Panc1 (cell line): ENCODE data around the gene PSMD8. TPM values are rescaled to one million over a fixed set of nuclear protein-coding genes. Genes with fewer than 3 reads are reported as not detected.

Experiments used
- ATAC-seq: fragments of 200-7000 bp; cut with Tn5 transposase; 2 replicates; pipeline ENCODE4 v1.9.1; 2020; ENCODE audit warnings: mild to moderate bottlenecking, moderate library complexity
- BruUV-seq: library from RNA; stranded (reverse); fragments of 400-500 nt; replicated peaks from 2 replicates; lab custom pipeline; 2021; lab: Mats Ljungman, UMichigan
- CTCF ChIA-PET: fragments of 300-600 bp; sonication (Branson Sonifier 250); formaldehyde crosslinking; loops from one replicate; lab custom pipeline; 2022; ENCODE audit warnings: antibody characterized with exemption; lab: Charles Lee
- POLR2A ChIA-PET: fragments of 300-600 bp; sonication (Branson Sonifier 250); formaldehyde crosslinking; loops from one replicate; lab custom pipeline; 2022; ENCODE audit warnings: antibody characterized with exemption; lab: Charles Lee
- DNase-seq: peaks from one replicate; pipeline ENCODE4 v3.0.0-alpha.2; 2010; ENCODE audit warnings: low read depth, low spot score
- H3K27ac ChIP-seq: 2 replicates; pipeline ENCODE4 v1.5.1; 2011; ENCODE audit warnings: mild to moderate bottlenecking, low read length, inconsistent platforms
- H3K27me3 ChIP-seq: fragments of 200-500 bp; sonication (Bioruptor generic); 2 replicates; pipeline ENCODE4 v1.6.0; 2014; ENCODE audit warnings: low read length, inconsistent platforms; ENCODE audit not compliant: control insufficient read depth, insufficient read depth
- H3K36me3 ChIP-seq: fragments of 200-500 bp; sonication (Bioruptor generic); 2 replicates; pipeline ENCODE4 v1.5.1; 2014; ENCODE audit warnings: inconsistent platforms, mild to moderate bottlenecking, low read length, moderate library complexity; ENCODE audit not compliant: control insufficient read depth, insufficient read depth
- H3K4me1 ChIP-seq: 2 replicates; pipeline ENCODE4 v1.5.1; 2011; ENCODE audit warnings: inconsistent platforms, mild to moderate bottlenecking, low read length, moderate library complexity; ENCODE audit not compliant: control insufficient read depth, insufficient read depth
- H3K4me3 ChIP-seq, 2 experiments: 2 replicates each; pipeline ENCODE4 v1.5.1; 2011 to 2012; ENCODE audit warnings: low read depth in 2 of 2, low read length in 2 of 2, mild to moderate bottlenecking in 2 of 2, inconsistent platforms in 1 of 2, moderate library complexity in 1 of 2
- H3K9me3 ChIP-seq: fragments of 200-500 bp; sonication (Bioruptor generic); 2 replicates; pipeline ENCODE4 v1.5.1; 2014; ENCODE audit warnings: low read depth, mild to moderate bottlenecking, inconsistent platforms, low read length, moderate library complexity; ENCODE audit not compliant: control insufficient read depth, insufficient read depth
- POLR2AphosphoS5 ChIP-seq: IDR thresholded peaks from 2 replicates; pipeline ENCODE4 v1.6.1; 2012; ENCODE audit warnings: mild to moderate bottlenecking, low read depth, low read length, moderate library complexity
- SIN3A ChIP-seq: IDR thresholded peaks from 2 replicates; pipeline ENCODE4 v1.6.1; 2012; ENCODE audit warnings: low read depth, mild to moderate bottlenecking, low read length, moderate library complexity, borderline replicate concordance; ENCODE audit not compliant: insufficient read depth
- TCF7L2 ChIP-seq: IDR thresholded peaks from 2 replicates; pipeline ENCODE4 v1.6.1; 2011; ENCODE audit warnings: mild to moderate bottlenecking, low read depth, low read length, inconsistent platforms
- in situ Hi-C: cut with HindIII; loops from 2 replicates; pipeline ENCODE4 v1.10.0; 2016; ENCODE audit warnings: low sequenced_read_pairs, low pct_unique_long_range_greater_than_20kb
- intact Hi-C: fragments of 100-400 bp; cut with micrococcal nuclease; formaldehyde crosslinking; loops from one replicate; pipeline ENCODE4 v1.10.0; 2022; ENCODE audit not compliant: unreplicated experiment
- total RNA-seq: library from RNA; stranded (reverse); gene quantifications from one replicate; pipeline ENCODE4 v1.2.1, GENCODE V29; 2021; ENCODE audit not compliant: unreplicated experiment
- TF ChIP-seq, protein P1 (sequence below): fragments of 450-650 bp; IDR thresholded peaks from 2 replicates; pipeline ENCODE4 v1.5.1; 2017; ENCODE audit warnings: mild to moderate bottlenecking
- TF ChIP-seq, protein P2 (sequence below), 2 experiments: IDR thresholded peaks; 2 replicates each; pipeline ENCODE4 v1.6.1; 2011 to 2012; ENCODE audit warnings: low read depth in 2 of 2, control low read depth in 1 of 2, low read length in 1 of 2, mild to moderate bottlenecking in 1 of 2, moderate library complexity in 1 of 2; ENCODE audit not compliant: insufficient read depth in 1 of 2

Gene PSMD8
- total RNA-seq, 1 experiment from 2014 or later = 388 TPM

DNA sequence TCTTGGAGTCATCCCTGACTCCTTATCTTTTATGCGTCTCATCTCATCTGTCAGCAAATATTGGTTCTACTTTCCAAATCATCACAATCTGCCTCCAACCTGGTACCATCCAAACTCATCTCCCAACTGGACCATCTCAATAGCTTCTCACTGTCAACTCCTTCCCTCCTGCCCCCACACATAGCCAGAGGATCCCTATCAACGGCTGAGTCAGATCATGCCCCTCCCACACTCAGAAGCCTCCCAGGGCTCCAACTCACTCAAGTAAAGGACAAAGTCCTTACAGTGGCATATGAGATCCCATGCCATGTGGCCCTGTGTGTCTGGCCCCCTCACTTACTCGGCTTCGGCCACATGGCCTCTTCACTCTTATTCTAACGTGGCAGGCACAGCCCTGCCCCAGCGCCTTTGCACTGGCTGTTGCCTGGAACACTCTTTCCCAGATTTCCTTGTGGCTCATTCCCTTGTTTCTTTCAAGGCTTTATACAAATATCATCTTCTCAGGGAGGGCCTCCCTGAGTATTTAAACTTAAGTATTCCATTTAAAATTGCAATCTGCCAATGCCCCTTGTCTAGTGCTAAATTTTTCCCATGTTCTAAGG lies 18.4 kb downstream of the PSMD8 start:
- DNase-seq = no peak
- no TSS peak for BruUV-seq
- intact Hi-C loops = no loop called here
- Histone ChIP-seq H3K4me3 (no peak overlapping the region), H3K36me3 (no peaks in the 10 kb centered on the region), H3K27me3 (no peaks in the 10 kb centered on the region), H3K4me1 (peaks cover 9% of the 10 kb centered on the region), H3K9me3 (no peaks in the 10 kb centered on the region), H3K27ac (no peak overlapping the region)
- ChIA-PET CTCF (interaction anchor here (0.7 to 0.9 kb wide), 2 partner anchors 10 to 1005 kb away, joined by 5 to 7 read pairs; partner anchors contain the start of gene FAM98C), POLR2A (no interaction called here)
- in situ Hi-C loops = no loop called here
- no peak for ATAC-seq
- no peak for TF ChIP-seq TCF7L2
- TF ChIP-seq, protein P1, sequence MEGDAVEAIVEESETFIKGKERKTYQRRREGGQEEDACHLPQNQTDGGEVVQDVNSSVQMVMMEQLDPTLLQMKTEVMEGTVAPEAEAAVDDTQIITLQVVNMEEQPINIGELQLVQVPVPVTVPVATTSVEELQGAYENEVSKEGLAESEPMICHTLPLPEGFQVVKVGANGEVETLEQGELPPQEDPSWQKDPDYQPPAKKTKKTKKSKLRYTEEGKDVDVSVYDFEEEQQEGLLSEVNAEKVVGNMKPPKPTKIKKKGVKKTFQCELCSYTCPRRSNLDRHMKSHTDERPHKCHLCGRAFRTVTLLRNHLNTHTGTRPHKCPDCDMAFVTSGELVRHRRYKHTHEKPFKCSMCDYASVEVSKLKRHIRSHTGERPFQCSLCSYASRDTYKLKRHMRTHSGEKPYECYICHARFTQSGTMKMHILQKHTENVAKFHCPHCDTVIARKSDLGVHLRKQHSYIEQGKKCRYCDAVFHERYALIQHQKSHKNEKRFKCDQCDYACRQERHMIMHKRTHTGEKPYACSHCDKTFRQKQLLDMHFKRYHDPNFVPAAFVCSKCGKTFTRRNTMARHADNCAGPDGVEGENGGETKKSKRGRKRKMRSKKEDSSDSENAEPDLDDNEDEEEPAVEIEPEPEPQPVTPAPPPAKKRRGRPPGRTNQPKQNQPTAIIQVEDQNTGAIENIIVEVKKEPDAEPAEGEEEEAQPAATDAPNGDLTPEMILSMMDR = no peak
- TF ChIP-seq POLR2AphosphoS5 = no peak
- TF ChIP-seq, protein P2, sequence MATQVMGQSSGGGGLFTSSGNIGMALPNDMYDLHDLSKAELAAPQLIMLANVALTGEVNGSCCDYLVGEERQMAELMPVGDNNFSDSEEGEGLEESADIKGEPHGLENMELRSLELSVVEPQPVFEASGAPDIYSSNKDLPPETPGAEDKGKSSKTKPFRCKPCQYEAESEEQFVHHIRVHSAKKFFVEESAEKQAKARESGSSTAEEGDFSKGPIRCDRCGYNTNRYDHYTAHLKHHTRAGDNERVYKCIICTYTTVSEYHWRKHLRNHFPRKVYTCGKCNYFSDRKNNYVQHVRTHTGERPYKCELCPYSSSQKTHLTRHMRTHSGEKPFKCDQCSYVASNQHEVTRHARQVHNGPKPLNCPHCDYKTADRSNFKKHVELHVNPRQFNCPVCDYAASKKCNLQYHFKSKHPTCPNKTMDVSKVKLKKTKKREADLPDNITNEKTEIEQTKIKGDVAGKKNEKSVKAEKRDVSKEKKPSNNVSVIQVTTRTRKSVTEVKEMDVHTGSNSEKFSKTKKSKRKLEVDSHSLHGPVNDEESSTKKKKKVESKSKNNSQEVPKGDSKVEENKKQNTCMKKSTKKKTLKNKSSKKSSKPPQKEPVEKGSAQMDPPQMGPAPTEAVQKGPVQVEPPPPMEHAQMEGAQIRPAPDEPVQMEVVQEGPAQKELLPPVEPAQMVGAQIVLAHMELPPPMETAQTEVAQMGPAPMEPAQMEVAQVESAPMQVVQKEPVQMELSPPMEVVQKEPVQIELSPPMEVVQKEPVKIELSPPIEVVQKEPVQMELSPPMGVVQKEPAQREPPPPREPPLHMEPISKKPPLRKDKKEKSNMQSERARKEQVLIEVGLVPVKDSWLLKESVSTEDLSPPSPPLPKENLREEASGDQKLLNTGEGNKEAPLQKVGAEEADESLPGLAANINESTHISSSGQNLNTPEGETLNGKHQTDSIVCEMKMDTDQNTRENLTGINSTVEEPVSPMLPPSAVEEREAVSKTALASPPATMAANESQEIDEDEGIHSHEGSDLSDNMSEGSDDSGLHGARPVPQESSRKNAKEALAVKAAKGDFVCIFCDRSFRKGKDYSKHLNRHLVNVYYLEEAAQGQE (IDR thresholded peaks at IDR 0.05; ENCODE audit: insufficient read depth in 1 of 2, low read depth in 2 of 2, low read length in 1 of 2) = no peak
- TF ChIP-seq SIN3A = no peak

DNA sequence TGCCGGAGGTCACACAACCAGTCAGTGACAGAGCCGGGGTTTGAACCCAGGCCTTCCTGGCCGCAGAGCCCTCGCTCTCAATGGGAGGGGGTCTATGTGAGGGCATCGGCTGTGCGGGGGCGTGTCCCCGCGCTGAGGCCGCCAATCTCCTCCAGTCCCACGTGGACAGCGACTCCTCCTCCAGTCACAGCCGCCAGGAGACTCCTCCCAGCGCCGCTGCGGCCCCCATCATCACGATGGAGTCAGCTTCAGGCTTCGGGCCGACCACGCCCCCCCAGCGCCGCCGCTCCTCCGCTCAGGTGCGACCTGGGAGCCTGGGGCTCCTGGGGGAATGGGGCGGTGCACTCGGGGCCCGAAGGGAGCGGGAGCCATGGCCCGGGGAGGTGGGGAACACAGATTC lies 20.1 kb downstream of the PSMD8 start:
- ChIA-PET POLR2A (no interaction called here), CTCF (interaction anchor here (0.9 kb wide), 1 partner anchor 8 kb away, joined by 6 read pairs; the partner anchor contains the start of gene FAM98C)
- in situ Hi-C loops = no loop called here

More for the DNA sequence above, 20.1 kb downstream of the PSMD8 start:
- no peaks in the 10 kb centered on the region for H3K36me3 ChIP-seq
- peaks cover 3% of the 10 kb centered on the region; the same call in 1 of the 2 replicates for H3K4me1 ChIP-seq
- no TSS peak for BruUV-seq
- DNase-seq (no peak), ATAC-seq (no peak)
- intact Hi-C loops = no loop called here
- no peak overlapping the region for H3K4me3 ChIP-seq
- TF ChIP-seq, protein P1 = no peak
- no peak for TF ChIP-seq TCF7L2
- TF ChIP-seq POLR2AphosphoS5 = no peak
- no peak for TF ChIP-seq SIN3A
- TF ChIP-seq, protein P2 (IDR thresholded peaks at IDR 0.05; ENCODE audit: insufficient read depth in 1 of 2, low read depth in 2 of 2, low read length in 1 of 2) = no peak
- H3K27ac ChIP-seq = no peak overlapping the region
- H3K27me3 ChIP-seq = no peaks in the 10 kb centered on the region
- H3K9me3 ChIP-seq = no peaks in the 10 kb centered on the region
